Lung (tissue), 12 donors: ENCODE measurements around the gene PSMD10. TPM values are rescaled to one million over a fixed set of nuclear protein-coding genes. Genes with fewer than 3 reads are reported as not detected.

Experiments
- ATAC-seq: fragments of 200-7000 bp; cut with Tn5 transposase; one replicate; pipeline ENCODE4 v1.9.1; 2020; ENCODE audit warnings: moderate number of reproducible peaks; ENCODE audit not compliant: insufficient read depth, low FRiP score
- DNase-seq, 3 donors: peaks; one replicate each; pipeline ENCODE4 v3.0.0-alpha.2; 2013 to 2017
- H3K27ac ChIP-seq, 2 donors: one replicate each; pipeline ENCODE4 v1.5.1; 2013; ENCODE audit warnings: mild to moderate bottlenecking in 2 of 2, moderate library complexity in 2 of 2, control low read depth in 1 of 2, inconsistent platforms in 1 of 2, low read depth in 1 of 2, low read length in 1 of 2
- H3K27me3 ChIP-seq, 3 donors: one replicate each; pipeline ENCODE4 v1.5.1; 2013; ENCODE audit warnings: low read length in 2 of 3; ENCODE audit not compliant: control insufficient read depth in 3 of 3, insufficient read depth in 3 of 3
- H3K36me3 ChIP-seq, 4 donors: one replicate each; pipeline ENCODE4 v1.5.1; 2013; ENCODE audit warnings: low read length in 4 of 4, mild to moderate bottlenecking in 1 of 4, moderate library complexity in 1 of 4; ENCODE audit not compliant: control insufficient read depth in 4 of 4, insufficient read depth in 4 of 4
- H3K4me1 ChIP-seq, 5 donors: one replicate each; pipeline ENCODE4 v1.5.1; 2013; ENCODE audit warnings: low read length in 5 of 5, mild to moderate bottlenecking in 2 of 5, moderate library complexity in 1 of 5; ENCODE audit not compliant: control insufficient read depth in 5 of 5, insufficient read depth in 5 of 5
- H3K4me3 ChIP-seq: one replicate; pipeline ENCODE4 v1.5.1; 2013; ENCODE audit warnings: mild to moderate bottlenecking, control low read depth, moderate library complexity
- H3K9ac ChIP-seq, 2 donors: one replicate each; pipeline ENCODE4 v1.5.1; 2013; ENCODE audit warnings: low read length in 2 of 2, control low read depth in 1 of 2; ENCODE audit not compliant: insufficient read depth in 1 of 2
- H3K9me3 ChIP-seq, 4 donors: one replicate each; pipeline ENCODE4 v1.5.1; 2013; ENCODE audit warnings: low read length in 3 of 4, mild to moderate bottlenecking in 1 of 4, moderate library complexity in 1 of 4; ENCODE audit not compliant: control insufficient read depth in 4 of 4, insufficient read depth in 3 of 4
- CTCF ChIP-seq: IDR thresholded peaks from 2 replicates; pipeline ENCODE4 v1.5.1; 2012; ENCODE audit warnings: mild to moderate bottlenecking; ENCODE audit errors: control extremely low read depth, extremely low read depth
- WGBS, 2 donors: extraction: QIAGEN DNeasy Blood & Tissue Kit; methylation state at CpG; one replicate each; pipeline ENCODE4 v1.1.7; 2013; 5-methylcytosine and 5-hydroxymethylcytosine counted together
- polyA plus RNA-seq, 2 donors: library from polyadenylated mRNA; stranded (reverse); fragments of 200-250 nt; gene quantifications; one replicate each; pipeline ENCODE4 v1.2.1, GENCODE V29; 2013
- total RNA-seq, 2 donors: library from RNA; depleted of rRNA in 1 of 2; stranded (reverse); fragments of >200 nt in 1 of 2; gene quantifications; one replicate each; pipeline ENCODE4 v1.2.1, GENCODE V29; 2014 to 2021
- donor health status: control.
- donor health status: control.
- donor health status: Bipolar disorder and iron deficiency.
- donor health status: healthy.
- donor health status: DM: yes; HTN: yes; CAD: no.

The PSMD10 gene
- total and polyA plus RNA-seq, 4 donors, result 30.9 to 55.9 (median 43.0) TPM

- Histone ChIP-seq H3K9ac (no peak overlapping the region), H3K9me3 (no peaks in the 10 kb centered on the region), H3K36me3 (peaks cover 0 to 1% (median 0%) of the 10 kb centered on the region in 4 donors), H3K4me1 (no peaks in the 10 kb centered on the region), H3K27me3 (peaks cover 0 to 8% (median 0%) of the 10 kb centered on the region in 3 donors), H3K4me3 (no peak overlapping the region), H3K27ac (no peak overlapping the region)
- ATAC-seq, result no peak
- no peak for DNase-seq
- no peak for TF ChIP-seq CTCF
Measured at GRCh38 chrX:108105473-108105872, 14.1 kb upstream of the PSMD10 start.

GRCh38 chrX:108097380-108097779 is 6.0 kb upstream of the PSMD10 start:
- WGBS, 2 donors, result 90 to 93% methylated on average over 2 of the region's 2 CpGs
- Histone ChIP-seq H3K27ac (no peak overlapping the region), H3K4me1 (no peaks in the 10 kb centered on the region), H3K36me3 (no peaks in the 10 kb centered on the region), H3K27me3 (peaks cover 0 to 17% (median 0%) of the 10 kb centered on the region in 3 donors), H3K9ac (no peak overlapping the region), H3K9me3 (no peaks in the 10 kb centered on the region), H3K4me3 (no peak overlapping the region)
- DNase-seq (no peak), ATAC-seq (no peak)
- no peak for TF ChIP-seq CTCF

DNA sequence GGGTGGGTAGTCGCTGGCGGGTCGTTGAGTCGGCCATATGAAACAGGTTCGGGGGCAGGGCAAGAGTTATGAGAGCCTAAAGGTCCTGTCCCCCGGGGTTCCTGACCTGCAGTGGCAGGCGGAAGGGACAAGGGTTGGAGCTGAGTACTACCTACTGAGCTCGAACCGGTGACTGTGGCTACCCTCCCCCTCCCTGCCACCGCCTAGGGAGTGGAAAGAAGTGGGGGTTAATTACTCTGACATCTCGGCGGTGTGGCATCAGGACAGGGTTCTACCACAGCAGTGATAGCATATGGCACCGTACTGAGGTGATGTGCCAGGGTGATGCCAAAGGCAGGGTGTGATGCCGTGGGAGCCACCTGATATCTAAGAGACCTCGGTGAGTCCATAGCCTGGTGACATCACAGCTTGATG is 543 bp upstream of the PSMD10 start:
- peaks cover 0 to 5% (median 0%) of the 10 kb centered on the region in 5 donors for H3K4me1 ChIP-seq
- peak; percentile 45 for ATAC-seq
- WGBS, 2 donors, result 1 to 30% methylated on average over 15 of the region's 15 CpGs
- H3K27ac ChIP-seq, result peak overlapping the region; percentile 59 to 81
- H3K4me3 ChIP-seq, result peak overlapping the region; percentile 56
- H3K9me3 ChIP-seq, result no peaks in the 10 kb centered on the region
- DNase-seq, result no peak
- TF ChIP-seq CTCF, result no peak
- H3K27me3 ChIP-seq, result peaks cover 0 to 24% (median 6%) of the 10 kb centered on the region in 3 donors
- peak overlapping the region; percentile 57 for H3K9ac ChIP-seq
- H3K36me3 ChIP-seq, result peaks cover 0 to 5% (median under 1%) of the 10 kb centered on the region in 4 donors
